Activated CD8-positive, alpha-beta memory T cell treated with anti-CD3 and anti-CD28 coated beads for 1 hour (primary cell): ENCODE results near the gene ANXA8L1.
"Not testable (repeated sequence)": the region's sequence is repeated elsewhere in the genome, so short reads cannot be mapped to it uniquely, and the experiment has no call there.

Experiments used
- DNase-seq, 2 donors: peaks; one replicate each; pipeline ENCODE4 v3.0.0-alpha.2; 2020; ENCODE audit warnings: low read depth in 1 of 2; ENCODE audit errors: extremely low read depth in 1 of 2

ANXA8L1 gene

GRCh38 chr10:46396441-46397279 lies 21.1 kb downstream of the ANXA8L1 start:
- DNase-seq: not testable (repeated sequence)

GRCh38 chr10:46397767-46398166 lies 22.2 kb downstream of the ANXA8L1 start:
- not testable (repeated sequence) for DNase-seq

DNA sequence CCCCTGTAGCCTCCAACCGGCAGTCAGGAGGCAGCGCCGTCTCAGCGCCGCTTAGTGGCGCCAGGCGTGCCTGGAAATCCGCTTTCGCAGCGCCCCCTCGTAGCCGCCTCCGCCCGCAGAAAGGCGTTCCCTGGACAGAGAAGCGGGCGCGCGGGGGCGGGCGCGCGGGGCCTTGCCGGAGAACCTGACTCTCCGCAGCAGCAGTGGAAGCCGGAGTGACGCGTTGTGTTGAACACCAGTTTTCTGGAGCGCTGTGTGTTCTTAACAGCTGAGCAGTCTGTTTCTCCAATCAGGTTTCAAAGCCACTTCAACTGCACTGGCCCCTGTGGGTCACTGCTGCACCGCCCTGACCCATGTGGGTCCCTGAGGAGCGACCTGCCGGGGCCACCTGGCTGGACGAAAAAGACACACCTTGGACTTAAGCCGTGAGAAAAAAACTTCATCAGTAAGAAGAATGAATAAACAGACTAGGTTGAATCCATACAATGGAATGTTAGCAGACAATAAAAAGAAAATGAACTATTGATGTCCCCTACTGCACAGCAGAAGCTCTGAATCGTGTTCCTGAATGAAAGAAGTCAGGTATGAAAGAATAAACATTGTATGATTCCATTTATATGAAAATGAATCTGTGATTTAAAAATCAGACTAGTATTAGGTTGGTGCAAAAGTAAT lies 22.8 kb downstream of the ANXA8L1 start:
- not testable (repeated sequence) for DNase-seq

GRCh38 chr10:46409556-46409955 lies 34.0 kb downstream of the ANXA8L1 start:
- not testable (repeated sequence) for DNase-seq

GRCh38 chr10:46411123-46411522 lies 35.5 kb downstream of the ANXA8L1 start:
- not testable (repeated sequence) for DNase-seq

- not testable (repeated sequence) for DNase-seq
Observed at GRCh38 chr10:46412665-46413064, 37.1 kb downstream of the ANXA8L1 start.

DNA sequence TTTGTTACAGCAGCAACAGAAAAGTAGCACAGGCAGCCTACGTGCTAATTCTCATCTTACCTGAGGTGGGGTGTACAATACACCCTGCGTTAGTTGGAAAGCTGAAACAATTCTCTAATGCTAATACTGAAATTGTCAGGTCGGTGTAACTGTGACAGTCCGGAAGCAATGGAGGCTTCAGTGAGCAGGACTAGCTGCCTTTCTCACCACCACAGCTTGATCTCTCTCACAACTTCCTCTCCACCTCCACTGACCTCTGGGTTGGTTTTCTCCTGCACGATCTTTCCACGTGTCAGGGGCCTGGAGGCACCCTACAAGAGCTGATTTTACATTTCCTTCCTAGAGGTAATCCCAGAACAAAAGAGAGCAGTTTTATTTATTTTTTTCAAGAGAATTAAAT lies 39.7 kb downstream of the ANXA8L1 start:
- not testable (repeated sequence) for DNase-seq

- not testable (repeated sequence) for DNase-seq
Observed at GRCh38 chr10:46418283-46418682, 42.7 kb downstream of the ANXA8L1 start.

GRCh38 chr10:46419570-46420379 lies 44.2 kb downstream of the ANXA8L1 start:
- not testable (repeated sequence) for DNase-seq

- DNase-seq: not testable (repeated sequence)
Observed at GRCh38 chr10:46423550-46423949, 48.0 kb downstream of the ANXA8L1 start.

- not testable (repeated sequence) for DNase-seq
Observed at GRCh38 chr10:46440942-46441341, 65.4 kb downstream of the ANXA8L1 start.
